ENCODE measurements around the gene FJX1.
"Not testable (repeated sequence)": the region's sequence is repeated elsewhere in the genome, so short reads cannot be mapped to it uniquely, and the experiment has no call there.

Gene FJX1

GRCh38 chr11:35635933-35636332 is 17.7 kb downstream of the FJX1 start:
- DNase-seq: no peak

GRCh38 chr11:35639591-35640179 is 21.4 kb downstream of the FJX1 start:
- no peak for DNase-seq

GRCh38 chr11:35641171-35641897 is 23.1 kb downstream of the FJX1 start:
- no peak for DNase-seq

- DNase-seq: no peak
Measured at GRCh38 chr11:35641964-35642363, 23.7 kb downstream of the FJX1 start.

GRCh38 chr11:35647421-35648093 is 29.3 kb downstream of the FJX1 start:
- no peak for DNase-seq

- DNase-seq: peak; percentile 34
Measured at GRCh38 chr11:35650006-35650405, 31.7 kb downstream of the FJX1 start.

GRCh38 chr11:35650467-35650866 is 32.2 kb downstream of the FJX1 start:
- DNase-seq: no peak

GRCh38 chr11:35651263-35651662 is 33.0 kb downstream of the FJX1 start:
- DNase-seq: no peak

GRCh38 chr11:35652786-35653185 is 34.5 kb downstream of the FJX1 start:
- DNase-seq: not testable (repeated sequence)

- DNase-seq: no peak
Measured at GRCh38 chr11:35654711-35655110, 36.5 kb downstream of the FJX1 start.

GRCh38 chr11:35655254-35655653 is 37.0 kb downstream of the FJX1 start:
- DNase-seq: no peak

- no peak for DNase-seq
Measured at GRCh38 chr11:35655856-35656255, 37.6 kb downstream of the FJX1 start.

- peak; percentile 3 for DNase-seq
Measured at GRCh38 chr11:35658020-35658948, 40.0 kb downstream of the FJX1 start.

- DNase-seq: no peak
Measured at GRCh38 chr11:35661534-35661933, 43.3 kb downstream of the FJX1 start.

- DNase-seq: no peak
Measured at GRCh38 chr11:35662061-35662648, 43.9 kb downstream of the FJX1 start.

- peak; percentile 87 for DNase-seq
Measured at GRCh38 chr11:35662649-35663407, 44.6 kb downstream of the FJX1 start, which contains the start of gene TRIM44. TSS of gene TRIM44 (plus strand) at chr11:35662775. CDS start at chr11:35663112, 337 bp downstream.

GRCh38 chr11:35663408-35663702 is 45.1 kb downstream of the FJX1 start:
- no peak for DNase-seq

GRCh38 chr11:35664977-35665441 is 46.7 kb downstream of the FJX1 start:
- peak; percentile 14 for DNase-seq

GRCh38 chr11:35667257-35667656 is 49.0 kb downstream of the FJX1 start:
- no peak for DNase-seq

GRCh38 chr11:35668350-35668749 is 50.1 kb downstream of the FJX1 start:
- not testable (repeated sequence) for DNase-seq

Measured in fibroblast of skin of right quadriceps (primary cell).